Caki2 (cell line): ENCODE data around the gene PTPRM. TPM values are rescaled to one million over a fixed set of nuclear protein-coding genes. Genes with fewer than 3 reads are reported as not detected.
"Not testable (repeated sequence)": the region's sequence is repeated elsewhere in the genome, so short reads cannot be mapped to it uniquely, and the experiment has no call there.

Source experiments
- DNase-seq: peaks from one replicate; pipeline ENCODE4 v3.0.0-alpha.2; 2015; ENCODE audit warnings: low read depth
- in situ Hi-C: cut with HindIII; loops from 2 replicates; pipeline ENCODE4 v1.10.0; 2016; ENCODE audit warnings: low sequenced_read_pairs, low pct_unique_long_range_greater_than_20kb, mixed read lengths
- total RNA-seq: library from RNA; depleted of rRNA; stranded (reverse); fragments of >200 nt; shearing (Covaris generic); gene quantifications from 2 replicates; pipeline ENCODE4 v1.2.3, GENCODE V29; 2014; ENCODE audit warnings: low replicate concordance

The PTPRM gene
- total RNA-seq, 1 experiment from 2014 or later: 29.1 TPM

GRCh38 chr18:7958081-7958896 is 391.2 kb downstream of the PTPRM start:
- in situ Hi-C loops: no loop called here
- DNase-seq: no peak

GRCh38 chr18:7958897-7959146 is 391.7 kb downstream of the PTPRM start:
- DNase-seq: no peak
- in situ Hi-C loops: no loop called here

GRCh38 chr18:7966682-7967081 is 399.6 kb downstream of the PTPRM start:
- DNase-seq, in situ Hi-C loops: not testable (repeated sequence)

- in situ Hi-C loops: no loop called here
- no peak for DNase-seq
These were observed 407.2 kb downstream of the PTPRM start for GRCh38 chr18:7974200-7974874.

DNA sequence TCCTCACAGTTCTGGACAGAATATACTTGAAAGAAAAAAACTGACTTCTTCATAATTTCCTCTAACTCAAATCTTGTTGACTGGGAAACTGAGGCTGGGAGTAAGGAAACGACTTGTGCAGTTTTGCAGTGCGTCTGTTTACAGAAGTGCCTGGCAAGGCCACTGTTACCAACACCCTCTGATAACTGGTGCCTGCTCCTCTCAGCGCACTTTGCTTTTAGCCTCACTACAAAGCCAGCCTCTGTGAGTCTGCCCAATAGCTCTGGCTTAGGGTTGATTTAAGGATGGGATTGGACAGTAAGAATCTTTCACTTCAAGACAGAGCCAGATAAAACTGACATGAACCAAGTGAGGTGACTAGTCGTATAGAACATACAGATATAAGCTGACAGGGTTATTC is 410.8 kb downstream of the PTPRM start:
- in situ Hi-C loops: no loop called here
- DNase-seq: no peak

DNA sequence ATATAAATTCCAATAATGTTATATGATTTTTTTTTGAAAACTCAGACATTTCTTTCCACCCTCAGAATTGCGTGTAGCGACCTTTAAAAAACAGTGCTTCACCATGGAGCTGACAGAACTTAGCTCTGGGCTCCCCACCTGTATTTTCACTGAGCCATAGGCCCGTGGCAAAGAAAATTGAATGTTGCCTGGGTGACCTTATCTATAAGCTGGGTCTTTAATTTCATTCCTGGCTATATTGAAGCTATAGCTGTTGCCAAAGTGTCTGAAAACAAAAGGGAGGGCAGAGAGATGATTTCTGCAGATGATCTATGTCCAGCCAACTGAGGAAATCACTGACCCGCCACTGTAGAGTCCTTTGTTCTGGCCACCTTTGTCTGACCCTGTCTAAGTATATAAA is 411.7 kb downstream of the PTPRM start:
- no peak for DNase-seq
- in situ Hi-C loops: no loop called here

DNA sequence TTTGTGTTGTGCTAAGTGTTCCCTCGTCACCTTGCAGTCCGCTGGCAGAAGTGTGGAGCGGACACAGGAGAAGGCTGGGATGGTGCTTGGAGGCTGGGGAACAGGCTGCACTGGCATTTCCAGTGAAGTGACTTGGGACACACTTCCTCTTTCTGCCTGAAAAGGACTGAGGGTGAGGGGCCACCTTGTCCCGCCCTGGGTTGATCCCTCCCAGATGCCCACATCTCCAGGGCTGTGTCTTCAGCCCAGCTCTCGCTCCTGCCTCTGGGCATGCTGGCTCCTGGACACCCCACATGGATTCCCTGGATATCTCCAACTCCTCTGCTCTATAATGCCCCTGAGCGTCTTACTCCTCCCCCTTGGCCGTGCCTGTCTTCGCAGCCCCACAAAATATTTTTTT is 412.6 kb downstream of the PTPRM start:
- DNase-seq: no peak
- in situ Hi-C loops: no loop called here

- in situ Hi-C loops: no loop called here
- no peak for DNase-seq
These were observed 413.0 kb downstream of the PTPRM start for GRCh38 chr18:7980136-7980535.

- peak; percentile 18 for DNase-seq
- in situ Hi-C loops: no loop called here
These were observed 413.5 kb downstream of the PTPRM start for GRCh38 chr18:7980656-7981055.

DNA sequence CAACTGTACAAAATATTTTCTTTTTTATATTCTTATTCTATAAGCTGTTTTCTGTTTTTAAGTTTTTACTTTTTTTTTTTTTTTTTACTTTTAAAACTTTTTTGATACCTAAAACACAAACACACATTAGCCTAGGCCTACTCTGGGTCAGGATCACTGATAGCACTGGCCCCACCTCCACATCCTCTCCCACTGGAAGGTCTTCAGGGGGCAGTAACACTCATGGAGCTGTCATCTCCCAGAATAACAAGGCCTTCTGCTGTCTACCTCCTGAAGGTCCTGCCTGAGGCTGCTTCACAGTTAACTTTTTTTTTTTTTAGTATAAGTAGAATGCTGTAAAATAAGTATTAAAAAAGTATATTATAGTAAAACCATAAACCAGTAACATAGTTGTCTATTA is 415.1 kb downstream of the PTPRM start:
- in situ Hi-C loops: no loop called here
- DNase-seq: no peak

DNA sequence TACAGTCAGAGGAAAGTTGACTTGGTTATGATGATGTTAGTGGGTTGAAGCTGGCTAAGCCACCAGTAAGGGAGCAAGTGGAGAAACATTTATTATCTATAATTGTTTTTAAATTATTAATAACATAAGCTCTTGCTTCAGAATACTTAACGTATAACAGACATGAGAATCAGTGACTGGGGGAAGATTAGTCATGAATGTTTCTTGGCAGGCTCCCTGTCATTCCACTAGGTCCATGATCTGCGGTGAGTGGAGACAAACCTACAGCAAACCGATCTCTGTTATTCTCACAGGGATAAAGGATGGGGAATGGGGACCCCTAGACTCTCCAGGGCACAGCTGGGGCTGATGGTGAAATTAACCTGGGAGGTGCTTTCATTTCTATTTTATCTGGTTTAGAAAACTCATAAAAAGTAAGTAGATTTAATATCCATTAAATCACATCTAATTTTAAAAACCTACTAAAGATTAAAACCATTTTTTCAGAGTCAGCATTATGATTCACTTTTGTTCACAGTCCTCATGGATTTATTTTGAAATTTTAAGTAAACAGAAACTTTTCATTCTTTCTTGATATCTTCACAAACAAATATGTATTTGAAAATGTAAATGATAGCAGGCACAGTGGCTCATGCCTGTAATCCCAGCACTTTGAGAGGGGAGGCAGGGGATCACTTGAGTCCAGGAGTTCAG is 420.3 kb downstream of the PTPRM start:
- in situ Hi-C loops: no loop called here
- DNase-seq: no peak

DNA sequence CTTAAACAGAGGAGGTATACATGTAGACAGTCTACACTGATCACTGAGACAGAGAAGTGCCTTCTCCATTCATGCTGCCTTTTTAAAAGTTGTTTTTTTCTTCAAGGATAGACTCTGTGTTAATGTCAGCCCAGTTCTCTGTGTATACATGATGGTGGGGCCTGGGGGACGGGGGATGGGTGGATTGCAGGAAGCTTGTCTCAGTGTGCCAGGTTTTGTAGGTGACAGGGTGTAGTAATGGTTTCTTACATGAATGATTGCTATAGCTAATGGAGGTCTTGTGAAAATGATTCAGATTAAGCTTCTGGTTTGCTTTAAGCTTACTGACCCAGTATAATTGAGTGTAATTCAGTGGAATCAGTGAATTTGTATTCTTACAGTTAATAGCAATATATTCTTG is 423.6 kb downstream of the PTPRM start:
- in situ Hi-C loops: no loop called here
- no peak for DNase-seq

DNA sequence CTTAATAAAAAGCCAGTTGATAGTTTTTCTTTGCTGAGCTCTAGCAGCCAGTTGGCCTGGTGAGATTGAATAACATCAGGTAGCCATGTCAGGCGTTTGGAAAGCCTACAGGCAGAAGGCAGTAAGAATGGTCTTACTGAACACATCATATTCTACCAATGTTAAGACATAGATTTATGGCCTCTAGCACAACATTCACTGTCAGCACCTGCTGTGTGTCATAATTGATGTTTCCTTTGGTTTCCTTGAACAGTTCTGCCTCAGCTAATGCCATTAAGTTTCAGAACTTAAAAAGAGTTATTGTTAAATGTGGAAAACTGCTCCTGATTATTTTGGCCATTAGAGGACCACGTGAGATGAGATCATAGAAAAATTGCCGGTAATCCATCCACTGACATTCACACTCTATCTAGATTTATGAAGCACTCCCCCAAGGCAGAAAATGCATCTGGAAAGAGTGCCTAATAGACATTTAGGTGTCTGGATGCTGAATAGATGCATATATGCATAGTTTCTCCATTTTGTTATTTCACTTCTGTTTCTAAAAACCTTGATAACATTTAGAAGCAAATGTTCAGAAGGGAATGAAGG is 434.7 kb downstream of the PTPRM start:
- in situ Hi-C loops: no loop called here
- DNase-seq: no peak

DNA sequence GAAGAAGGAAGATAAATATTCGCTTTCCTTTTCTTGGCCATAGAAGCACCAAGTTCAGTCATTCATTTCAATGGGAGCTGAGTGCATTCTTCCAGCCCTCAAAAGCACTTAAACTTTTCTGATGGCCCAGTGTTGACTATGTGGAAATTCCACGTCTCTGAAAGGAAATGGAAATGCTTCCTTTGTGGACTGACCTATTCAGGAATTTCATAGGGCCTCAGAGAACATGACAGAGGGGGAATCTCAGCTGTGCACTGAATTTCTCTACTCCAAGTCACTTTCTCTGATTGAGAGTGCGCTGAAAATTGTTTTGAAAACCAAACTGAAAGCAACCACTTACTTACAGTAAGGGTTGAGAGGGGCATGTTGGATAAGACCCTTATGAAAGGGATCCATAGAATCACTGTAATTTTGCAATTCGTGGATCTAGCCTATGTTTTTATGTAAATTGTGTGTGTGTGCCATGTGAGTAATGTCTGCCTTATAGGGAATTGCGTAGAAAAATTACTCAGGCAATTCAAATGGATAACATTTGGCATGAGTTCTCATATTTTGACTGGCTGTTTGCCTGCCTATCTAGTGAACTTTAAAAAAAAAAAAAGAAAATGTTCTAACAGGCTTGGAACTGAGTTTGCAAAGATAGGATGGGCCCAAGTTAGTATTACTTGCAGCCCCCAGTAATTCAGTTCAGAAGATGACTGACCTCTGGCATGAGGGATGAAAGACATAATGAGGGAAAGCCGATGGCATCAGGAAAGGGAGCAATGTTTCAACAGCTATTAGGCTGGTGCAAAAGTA is 437.0 kb downstream of the PTPRM start:
- in situ Hi-C loops: no loop called here

GRCh38 chr18:8004792-8005191 is 437.7 kb downstream of the PTPRM start:
- in situ Hi-C loops: no loop called here
- DNase-seq: no peak

More for the DNA sequence above, 437.0 kb downstream of the PTPRM start:
- no peak for DNase-seq

GRCh38 chr18:8005870-8006569 is 438.9 kb downstream of the PTPRM start:
- in situ Hi-C loops: no loop called here
- DNase-seq: no peak

DNA sequence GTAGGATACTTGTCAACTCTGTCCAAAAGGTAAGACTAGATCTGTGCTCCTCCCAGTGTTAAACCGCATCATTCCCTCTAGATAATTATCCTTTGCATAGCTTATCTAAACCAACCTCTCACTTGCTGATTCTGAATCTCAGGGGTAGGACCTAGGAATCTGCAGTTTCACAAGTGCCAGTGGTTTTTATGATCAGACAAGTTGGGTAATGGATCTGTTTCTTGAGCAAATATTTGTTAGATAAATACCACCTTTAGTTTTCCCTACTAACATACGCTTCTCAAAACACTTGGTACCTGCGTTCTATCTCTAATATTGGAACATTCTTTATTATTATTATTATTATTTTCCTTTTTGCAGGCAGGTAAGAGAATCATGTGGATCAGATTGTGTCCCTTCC is 439.9 kb downstream of the PTPRM start:
- in situ Hi-C loops: no loop called here
- DNase-seq: no peak

DNA sequence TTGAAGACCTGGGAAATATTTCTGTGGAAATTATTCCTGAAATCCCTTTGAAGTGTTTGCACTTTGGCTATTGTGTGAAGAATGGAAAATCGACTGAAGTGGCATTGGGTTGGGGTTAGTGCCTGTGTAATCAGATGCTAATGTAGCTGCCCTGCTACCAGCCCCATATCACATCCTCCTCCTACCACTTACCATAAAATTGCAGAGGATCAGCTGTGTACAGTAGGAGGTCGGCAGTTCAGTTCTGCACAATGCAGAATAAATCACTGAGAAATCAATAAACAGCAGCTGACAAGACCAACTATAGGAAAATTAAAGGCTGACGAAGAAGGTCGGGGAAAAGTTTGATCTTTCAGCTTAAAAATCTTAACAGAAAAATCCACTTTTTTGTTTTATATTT is 440.9 kb downstream of the PTPRM start:
- in situ Hi-C loops: no loop called here
- no peak for DNase-seq
